HG03432 (cell line): ENCODE results near the gene HSPB7.
"Not testable (repeated sequence)": the region's sequence is repeated elsewhere in the genome, so short reads cannot be mapped to it uniquely, and the experiment has no call there.

Source experiments
- ATAC-seq: cut with Tn5 transposase; IDR thresholded peaks from one replicate; pipeline ENCODE4 v1.9.1; 2021; ENCODE audit warnings: mild to moderate bottlenecking, moderate library complexity; ENCODE audit not compliant: unreplicated experiment

HSPB7 gene

GRCh38 chr1:15985611-15986297, 32.1 kb downstream of the HSPB7 start:
- ATAC-seq = no peak

GRCh38 chr1:15983275-15983674, 34.6 kb downstream of the HSPB7 start:
- no peak for ATAC-seq

- ATAC-seq = no peak
Observed at GRCh38 chr1:15981679-15982078, 36.2 kb downstream of the HSPB7 start.

- ATAC-seq = not testable (repeated sequence)
Observed at GRCh38 chr1:15977947-15978346, 39.9 kb downstream of the HSPB7 start.

- peak; percentile 74 for ATAC-seq
Observed at GRCh38 chr1:15975805-15976680, 41.8 kb downstream of the HSPB7 start, which contains the start of gene ZBTB17. Gene ZBTB17 (minus strand): TSS chr1:15976101. CDS start chr1:15948495, 27,606 bp downstream.

GRCh38 chr1:15975358-15975804, 42.5 kb downstream of the HSPB7 start:
- peak; percentile 71 for ATAC-seq

GRCh38 chr1:15974855-15975254, 43.0 kb downstream of the HSPB7 start:
- ATAC-seq = peak; percentile 38

- ATAC-seq = no peak
Observed at GRCh38 chr1:15973772-15974171, 44.1 kb downstream of the HSPB7 start.

GRCh38 chr1:15972409-15972808, 45.4 kb downstream of the HSPB7 start:
- no peak for ATAC-seq

- no peak for ATAC-seq
Observed at GRCh38 chr1:15970911-15971310, 46.9 kb downstream of the HSPB7 start.

GRCh38 chr1:15969321-15969880, 48.4 kb downstream of the HSPB7 start:
- ATAC-seq = no peak

GRCh38 chr1:15968172-15968571, 49.7 kb downstream of the HSPB7 start:
- no peak for ATAC-seq

- ATAC-seq = no peak
Observed at GRCh38 chr1:15966956-15967344, 50.9 kb downstream of the HSPB7 start.

GRCh38 chr1:15966081-15966955, 51.5 kb downstream of the HSPB7 start:
- ATAC-seq = peak; percentile 69

GRCh38 chr1:15965228-15965767, 52.5 kb downstream of the HSPB7 start:
- no peak for ATAC-seq
